ENCODE data around the gene FLVCR1.

DNA sequence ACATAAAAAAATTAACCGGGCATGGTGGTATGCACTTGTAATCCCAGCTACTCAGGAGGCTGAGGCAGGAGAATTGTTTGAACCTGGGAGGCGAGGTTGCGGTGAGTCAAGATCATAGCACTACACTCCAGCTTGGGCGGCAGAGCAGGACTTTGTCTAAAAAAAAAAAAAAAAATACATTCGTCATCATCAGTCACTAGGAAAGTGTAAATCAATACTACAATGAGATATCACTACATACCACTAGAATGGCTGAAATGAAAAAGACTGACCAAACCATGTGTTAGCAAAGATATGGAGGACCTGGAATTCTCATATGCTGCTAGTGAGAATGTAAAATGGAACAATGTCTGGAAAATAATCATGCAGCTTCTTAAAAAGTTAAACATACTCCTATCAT, 19.9 kb upstream of the FLVCR1 start:
- no peak for TF ChIP-seq POLR2A (IDR thresholded peaks at IDR 0.05)
- TF ChIP-seq CTCF (IDR thresholded peaks at IDR 0.05) = no peak
